Large intestine (tissue), 3 donors: ENCODE measurements around the gene AQP12B. TPM values are rescaled to one million over a fixed set of nuclear protein-coding genes. Genes with fewer than 3 reads are reported as not detected.
"Not testable (repeated sequence)": the region's sequence is repeated elsewhere in the genome, so short reads cannot be mapped to it uniquely, and the experiment has no call there.

Experiments used
- DNase-seq, 2 donors: peaks; one replicate each; pipeline versions ENCODE4 v3.0.0 to v3.0.0-alpha.2; 2013
- H3K27ac ChIP-seq: one replicate; pipeline ENCODE4 v1.5.1; 2013; ENCODE audit warnings: low read length
- H3K27me3 ChIP-seq: 2 replicates; pipeline ENCODE4 v1.6.1; 2013; ENCODE audit warnings: low read length; ENCODE audit not compliant: control insufficient read depth, insufficient read depth
- H3K36me3 ChIP-seq: 2 replicates; pipeline ENCODE4 v1.6.1; 2013; ENCODE audit warnings: low read length; ENCODE audit not compliant: control insufficient read depth, insufficient read depth
- H3K4me1 ChIP-seq: one replicate; pipeline ENCODE4 v1.6.1; 2013; ENCODE audit warnings: low read length; ENCODE audit not compliant: control insufficient read depth, insufficient read depth
- H3K4me3 ChIP-seq: one replicate; pipeline ENCODE4 v1.5.1; 2013; ENCODE audit warnings: low read length
- H3K9me3 ChIP-seq: one replicate; pipeline ENCODE4 v1.6.1; 2013; ENCODE audit warnings: mild to moderate bottlenecking, low read depth, low read length, moderate library complexity; ENCODE audit not compliant: control insufficient read depth
- WGBS: methylation state at CpG from one replicate; pipeline ENCODE4 v1.1.5; 2013; ENCODE audit warnings: low lambda C conversion rate; ENCODE audit not compliant: insufficient coverage; 5-methylcytosine and 5-hydroxymethylcytosine counted together
- polyA plus RNA-seq: library from polyadenylated mRNA; unstranded; fragments of 120-200 nt; gene quantifications from one replicate; pipeline ENCODE4 v1.2.1, GENCODE V29; 2013

Gene AQP12B
- polyA plus RNA-seq, 1 donor, result 10.6 TPM

DNA sequence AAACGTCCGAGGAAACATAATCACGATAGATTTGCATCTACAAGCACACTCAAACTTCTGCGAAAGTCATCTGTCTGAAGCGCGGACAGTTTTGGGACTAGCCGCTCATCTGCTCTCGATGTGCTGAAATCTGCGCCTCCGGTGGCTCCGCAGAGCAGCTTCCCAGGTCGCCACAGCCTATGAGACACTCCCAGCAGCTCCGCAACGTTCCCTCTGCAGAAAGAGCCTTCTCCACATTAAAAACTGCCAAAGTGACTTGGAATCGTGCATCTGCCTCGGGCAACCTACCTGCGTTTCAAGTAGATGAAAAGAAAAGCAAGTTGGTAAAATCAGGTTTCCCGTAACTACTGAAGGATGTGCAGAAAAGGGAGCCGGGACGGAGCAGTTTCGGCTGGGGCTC lies 17.9 kb upstream of the AQP12B start:
- not testable (repeated sequence) for H3K9me3 ChIP-seq, H3K27ac ChIP-seq, H3K36me3 ChIP-seq, DNase-seq, H3K4me1 ChIP-seq, H3K4me3 ChIP-seq
- WGBS, result no CpG with 5 or more reads among the region's 21 CpGs
- H3K27me3 ChIP-seq, result peaks cover 14% of the 10 kb centered on the region

- H3K4me1 ChIP-seq, H3K4me3 ChIP-seq, H3K27ac ChIP-seq, H3K36me3 ChIP-seq, H3K9me3 ChIP-seq, DNase-seq: not testable (repeated sequence)
- no CpG with 5 or more reads among the region's 8 CpGs for WGBS
- H3K27me3 ChIP-seq, result peaks cover 14% of the 10 kb centered on the region
Measured at GRCh38 chr2:240699835-240700234, 17.1 kb upstream of the AQP12B start.

GRCh38 chr2:240698852-240699561 lies 16.3 kb upstream of the AQP12B start:
- not testable (repeated sequence) for H3K27ac ChIP-seq, H3K4me3 ChIP-seq, H3K4me1 ChIP-seq, H3K36me3 ChIP-seq, H3K9me3 ChIP-seq, DNase-seq
- no CpG with 5 or more reads among the region's 33 CpGs for WGBS
- H3K27me3 ChIP-seq, result peaks cover 13% of the 10 kb centered on the region

- not testable (repeated sequence) for H3K27me3 ChIP-seq, H3K9me3 ChIP-seq, H3K36me3 ChIP-seq, H3K27ac ChIP-seq, H3K4me1 ChIP-seq, DNase-seq, H3K4me3 ChIP-seq
- WGBS, result no CpG with 5 or more reads among the region's 13 CpGs
Measured at GRCh38 chr2:240696469-240696868, 13.8 kb upstream of the AQP12B start.

- not testable (repeated sequence) for H3K9me3 ChIP-seq, H3K27ac ChIP-seq, DNase-seq, H3K4me3 ChIP-seq, H3K27me3 ChIP-seq, H3K4me1 ChIP-seq, H3K36me3 ChIP-seq
- WGBS, result no CpG with 5 or more reads among the region's 19 CpGs
Measured at GRCh38 chr2:240695593-240695992, 12.9 kb upstream of the AQP12B start.

DNA sequence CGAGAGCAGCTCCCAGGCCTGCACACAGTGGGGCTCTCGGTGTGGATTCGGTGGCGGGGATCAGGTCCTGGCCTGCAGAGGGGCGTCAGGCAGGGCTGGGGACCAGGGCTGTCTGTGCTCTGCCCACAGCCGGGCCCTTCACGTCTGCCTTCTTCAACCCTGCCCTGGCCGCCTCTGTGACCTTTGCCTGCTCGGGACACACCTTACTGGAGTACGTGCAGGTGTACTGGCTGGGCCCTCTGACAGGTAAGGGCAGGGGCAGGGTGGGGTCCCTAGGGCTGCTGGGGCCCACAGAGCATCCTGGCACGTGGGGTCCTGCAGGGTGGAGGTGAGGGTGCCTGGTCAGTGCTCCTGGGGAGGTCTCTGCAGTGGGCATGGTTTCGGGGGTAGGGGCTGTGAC lies 11.6 kb upstream of the AQP12B start:
- H3K36me3 ChIP-seq, H3K4me1 ChIP-seq, H3K27ac ChIP-seq, H3K9me3 ChIP-seq, DNase-seq, H3K27me3 ChIP-seq, H3K4me3 ChIP-seq: not testable (repeated sequence)
- WGBS, result no CpG with 5 or more reads among the region's 12 CpGs

DNA sequence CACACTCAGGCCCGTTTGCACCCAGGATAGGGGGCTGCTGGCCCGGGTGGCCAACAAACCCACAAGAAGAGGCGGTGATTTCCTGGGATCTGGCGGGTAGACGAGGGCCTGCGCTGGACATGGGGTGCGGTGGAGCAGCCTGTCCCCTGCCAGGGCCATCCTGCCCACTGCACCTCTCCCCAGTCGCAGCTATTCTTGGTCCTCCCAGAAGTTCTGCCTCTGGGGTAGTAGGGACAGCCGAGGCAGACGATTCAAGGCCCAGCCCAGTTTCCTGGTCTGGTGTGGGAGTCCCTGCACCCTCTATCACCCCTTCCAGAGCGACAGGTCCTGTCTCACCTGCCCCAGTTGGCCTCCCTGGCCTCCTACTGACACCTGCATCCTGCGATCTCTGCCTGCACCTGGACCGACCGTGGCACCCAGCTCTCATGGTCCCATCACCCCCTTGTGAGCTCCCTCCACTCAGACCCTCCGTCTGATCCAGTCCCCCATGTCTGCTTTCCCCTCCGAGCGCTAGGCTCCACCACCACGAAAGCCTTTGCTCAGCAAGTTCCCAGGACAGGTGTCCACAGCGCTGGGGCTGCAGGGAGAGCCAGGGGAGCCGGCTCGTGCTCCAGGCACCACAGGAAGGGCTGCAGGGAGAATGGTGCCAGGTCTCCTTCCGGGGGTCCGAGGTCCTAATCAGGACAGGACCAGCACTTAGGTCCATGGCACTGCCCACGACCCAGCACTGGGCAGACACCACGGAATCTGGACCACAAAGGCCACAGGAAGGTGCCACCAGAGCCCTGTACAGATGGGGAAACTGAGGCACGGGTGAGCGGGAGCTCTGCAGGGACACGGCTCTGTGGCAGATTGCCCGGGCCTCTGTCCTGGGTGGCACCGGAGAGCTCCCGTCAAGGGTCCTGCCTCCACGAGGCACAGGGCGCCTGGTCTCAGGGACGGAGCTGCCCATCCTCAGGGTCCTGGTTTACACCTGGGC lies 10.2 kb upstream of the AQP12B start:
- peaks cover 10% of the 10 kb centered on the region for H3K4me1 ChIP-seq
- not testable (repeated sequence) for H3K27me3 ChIP-seq, H3K27ac ChIP-seq, DNase-seq, H3K9me3 ChIP-seq, H3K36me3 ChIP-seq, H3K4me3 ChIP-seq
- WGBS, result no CpG with 5 or more reads among the region's 34 CpGs

DNA sequence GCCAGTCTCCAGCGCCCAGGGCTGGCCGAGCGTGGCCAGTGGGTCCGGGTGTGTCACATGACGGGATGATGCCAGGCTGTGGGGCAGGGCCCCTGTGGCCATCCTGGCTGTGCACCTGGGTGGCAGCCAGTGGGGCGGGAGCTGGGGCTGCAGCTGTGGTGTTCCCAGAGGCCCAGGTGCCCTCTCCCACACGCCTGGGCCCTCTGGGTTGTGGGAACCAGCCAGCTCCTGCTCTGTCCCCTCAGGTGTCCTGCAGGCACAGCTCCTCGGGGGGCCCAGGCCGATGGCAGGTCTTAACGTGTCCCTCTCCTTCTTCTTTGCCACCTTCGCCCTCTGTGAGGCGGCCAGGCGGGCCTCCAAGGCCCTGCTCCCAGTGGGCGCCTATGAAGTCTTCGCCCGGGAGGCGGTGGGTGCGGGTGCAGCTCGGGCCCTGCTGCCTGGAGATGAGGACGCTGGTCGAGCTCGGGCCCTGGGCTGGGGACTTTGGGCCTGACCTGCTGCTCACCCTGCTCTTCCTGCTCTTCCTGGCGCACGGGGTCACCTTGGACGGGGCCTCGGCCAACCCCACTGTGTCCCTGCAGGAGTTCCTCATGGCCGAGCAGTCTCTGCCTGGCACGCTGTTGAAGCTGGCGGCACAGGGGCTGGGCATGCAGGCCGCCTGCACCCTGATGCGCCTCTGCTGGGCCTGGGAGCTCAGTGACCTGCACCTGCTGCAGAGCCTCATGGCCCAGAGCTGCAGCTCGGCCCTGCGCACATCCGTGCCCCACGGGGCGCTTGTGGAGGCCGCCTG lies 9.1 kb upstream of the AQP12B start, which contains the start of gene AQP12A:
Gene AQP12A (plus strand): TSS at position 236 of the 790 bp plus-strand sequence. CDS start 48 bp downstream, at position 284.
- not testable (repeated sequence) for H3K36me3 ChIP-seq, H3K27ac ChIP-seq, H3K4me3 ChIP-seq, H3K27me3 ChIP-seq, H3K9me3 ChIP-seq, DNase-seq
- no CpG with 5 or more reads among the region's 37 CpGs for WGBS
- H3K4me1 ChIP-seq, result peaks cover 21% of the 10 kb centered on the region

- H3K27me3 ChIP-seq, H3K27ac ChIP-seq, H3K9me3 ChIP-seq, H3K4me3 ChIP-seq, H3K36me3 ChIP-seq: not testable (repeated sequence)
- peak in 1 of 2 donors; percentile 45 for DNase-seq
- peaks cover 27% of the 10 kb centered on the region for H3K4me1 ChIP-seq
- WGBS, result no CpG with 5 or more reads among the region's 2 CpGs
Measured at GRCh38 chr2:240691075-240691427, 8.4 kb upstream of the AQP12B start.

DNA sequence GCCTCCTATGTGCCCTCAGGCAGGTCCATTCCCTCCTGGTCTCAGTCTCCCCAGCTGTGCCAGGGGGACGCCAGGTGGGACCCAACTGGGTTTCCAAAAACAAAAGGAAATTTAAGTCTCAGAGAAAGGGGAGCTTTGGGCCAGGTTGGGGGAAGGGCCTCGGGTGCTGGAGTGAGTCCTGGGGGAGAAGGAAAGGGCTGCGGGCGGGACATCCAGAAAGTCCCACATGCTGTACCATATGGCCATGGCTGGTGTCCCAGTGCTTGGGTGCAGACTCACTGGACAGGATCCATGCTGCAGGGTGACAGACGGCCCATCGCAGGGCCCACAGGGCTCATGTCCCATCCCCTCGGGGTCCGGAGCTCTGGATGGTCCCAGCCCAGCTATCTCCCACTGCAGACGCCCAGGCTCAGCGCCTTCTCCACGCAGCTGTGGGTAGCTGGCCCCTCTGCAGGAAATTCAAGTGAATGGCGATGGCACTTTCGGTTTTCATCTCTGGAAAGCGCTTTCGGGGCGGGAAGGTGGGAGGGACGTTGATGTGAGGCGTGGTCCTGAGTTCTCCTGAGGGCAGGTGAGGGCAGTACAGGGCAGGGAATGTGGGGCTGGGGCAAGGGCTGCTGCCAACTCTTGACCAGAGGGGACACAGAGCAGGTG lies 7.9 kb upstream of the AQP12B start:
- H3K36me3 ChIP-seq, DNase-seq, H3K27me3 ChIP-seq, H3K27ac ChIP-seq, H3K9me3 ChIP-seq, H3K4me3 ChIP-seq: not testable (repeated sequence)
- no CpG with 5 or more reads among the region's 18 CpGs for WGBS
- peaks cover 32% of the 10 kb centered on the region for H3K4me1 ChIP-seq
